ENCODE data around the gene MBD3. TPM values are rescaled to one million over a fixed set of nuclear protein-coding genes. Genes with fewer than 3 reads are reported as not detected.

MBD3 gene
- total RNA-seq, 4 donors from 2014 or later, result 53.8 to 75.9 (median 64.5) TPM

DNA sequence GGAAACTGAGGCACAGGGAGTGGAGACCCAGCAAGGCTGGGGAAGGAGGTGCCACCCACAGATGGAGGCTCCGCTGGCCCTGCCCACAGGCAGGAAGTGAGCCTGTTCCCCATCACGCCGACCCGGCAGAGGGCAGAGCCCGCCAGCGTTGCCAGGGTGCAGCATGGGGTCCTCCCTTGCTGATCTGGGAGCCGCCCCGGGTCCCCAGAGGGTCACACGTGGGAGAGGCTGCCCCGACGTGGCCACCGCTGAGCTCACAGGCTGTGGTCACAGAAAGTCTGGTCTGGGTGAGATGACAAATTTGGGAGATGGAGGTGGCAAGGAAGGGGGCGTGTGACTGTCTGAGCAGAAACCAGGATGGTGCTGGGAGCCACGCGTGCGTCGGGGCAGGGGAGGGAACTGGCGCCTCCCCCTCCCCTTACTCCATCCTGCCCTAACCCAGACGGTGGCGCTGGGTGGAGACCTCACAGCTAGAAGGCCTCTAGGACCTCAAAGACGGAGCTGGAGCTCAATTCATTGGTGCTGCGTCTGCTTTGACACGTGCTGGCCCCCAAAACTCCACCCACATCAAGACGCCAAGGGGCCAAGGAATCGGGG, 32.3 kb downstream of the MBD3 start:
- H3K4me3 ChIP-seq, result no peak overlapping the region
- no peaks in the 10 kb centered on the region for H3K36me3 ChIP-seq
- H3K9me3 ChIP-seq, result no peaks in the 10 kb centered on the region
- H3K27ac ChIP-seq, result no peak overlapping the region
- TF ChIP-seq POLR2A (IDR thresholded peaks at IDR 0.05), result no peak
- TF ChIP-seq, protein P1, sequence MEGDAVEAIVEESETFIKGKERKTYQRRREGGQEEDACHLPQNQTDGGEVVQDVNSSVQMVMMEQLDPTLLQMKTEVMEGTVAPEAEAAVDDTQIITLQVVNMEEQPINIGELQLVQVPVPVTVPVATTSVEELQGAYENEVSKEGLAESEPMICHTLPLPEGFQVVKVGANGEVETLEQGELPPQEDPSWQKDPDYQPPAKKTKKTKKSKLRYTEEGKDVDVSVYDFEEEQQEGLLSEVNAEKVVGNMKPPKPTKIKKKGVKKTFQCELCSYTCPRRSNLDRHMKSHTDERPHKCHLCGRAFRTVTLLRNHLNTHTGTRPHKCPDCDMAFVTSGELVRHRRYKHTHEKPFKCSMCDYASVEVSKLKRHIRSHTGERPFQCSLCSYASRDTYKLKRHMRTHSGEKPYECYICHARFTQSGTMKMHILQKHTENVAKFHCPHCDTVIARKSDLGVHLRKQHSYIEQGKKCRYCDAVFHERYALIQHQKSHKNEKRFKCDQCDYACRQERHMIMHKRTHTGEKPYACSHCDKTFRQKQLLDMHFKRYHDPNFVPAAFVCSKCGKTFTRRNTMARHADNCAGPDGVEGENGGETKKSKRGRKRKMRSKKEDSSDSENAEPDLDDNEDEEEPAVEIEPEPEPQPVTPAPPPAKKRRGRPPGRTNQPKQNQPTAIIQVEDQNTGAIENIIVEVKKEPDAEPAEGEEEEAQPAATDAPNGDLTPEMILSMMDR (IDR thresholded peaks at IDR 0.05), result no peak
- intact Hi-C loops (cut with DNase I; ENCODE audit: low total_unique reads), result no loop called here
- no peak for DNase-seq
- no peaks in the 10 kb centered on the region for H3K27me3 ChIP-seq
- peaks cover 0 to under 1% of the 10 kb centered on the region in 2 donors for H3K4me1 ChIP-seq

DNA sequence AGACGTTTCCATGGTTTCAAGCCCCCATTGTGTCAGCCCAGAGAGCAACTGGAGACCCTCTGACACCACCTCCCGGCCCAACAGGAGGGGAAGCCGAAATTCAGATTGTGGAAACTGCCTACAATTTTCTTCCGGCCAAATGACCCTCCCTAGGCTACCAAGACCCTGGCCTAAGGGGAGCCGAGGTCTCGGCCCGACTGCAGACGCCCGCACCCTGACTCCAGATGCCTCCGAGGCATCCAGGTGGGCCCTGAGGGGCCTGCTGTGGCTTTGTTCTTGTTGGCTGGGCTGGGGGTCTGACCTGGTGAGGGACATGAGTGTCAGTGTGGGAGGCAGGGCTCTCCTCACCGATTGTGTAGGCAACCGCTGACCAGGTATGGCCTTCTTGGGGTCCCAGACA, 34.1 kb downstream of the MBD3 start:
- intact Hi-C loops (cut with DNase I; ENCODE audit: low total_unique reads), result no loop called here
- no peak for DNase-seq
- TF ChIP-seq POLR2A (IDR thresholded peaks at IDR 0.05), result no peak
- TF ChIP-seq, protein P1 (IDR thresholded peaks at IDR 0.05), result no peak

DNA sequence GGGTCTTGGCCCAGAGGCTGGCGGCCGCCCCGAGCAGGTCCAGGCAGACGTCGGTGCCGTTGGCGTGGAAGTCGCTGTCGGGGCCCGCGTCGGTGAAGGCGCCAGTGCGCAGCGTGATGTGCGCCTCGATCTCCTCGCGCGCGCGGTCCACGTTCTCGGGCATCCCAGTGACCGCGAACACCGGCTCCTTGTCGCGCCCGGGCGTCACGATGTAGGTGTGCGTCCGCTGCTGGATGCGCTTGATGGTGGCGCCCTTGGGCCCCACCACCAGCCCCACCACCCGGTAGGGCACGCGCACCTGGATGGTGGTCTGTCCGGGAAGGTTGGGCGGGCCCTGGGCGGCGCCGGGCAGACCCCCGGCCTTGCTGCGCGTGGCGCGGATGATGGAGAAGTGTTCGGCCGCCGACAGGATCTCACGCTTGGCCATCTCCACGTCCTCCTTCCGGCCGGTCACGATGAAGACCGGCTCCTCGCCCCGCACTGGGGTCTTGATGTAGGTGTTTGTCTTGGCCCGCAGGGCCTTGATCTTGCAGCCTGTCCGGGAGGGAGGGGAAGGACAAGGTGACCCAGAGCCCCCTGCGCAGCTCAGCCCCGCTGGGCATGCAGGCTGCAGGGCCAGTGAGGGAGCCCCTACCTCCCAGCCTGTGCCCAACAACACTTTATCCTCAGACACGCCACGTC, 36.1 kb downstream of the MBD3 start:
- Histone ChIP-seq H3K27me3 (no peaks in the 10 kb centered on the region), H3K36me3 (no peaks in the 10 kb centered on the region), H3K4me3 (no peak overlapping the region), H3K9me3 (no peaks in the 10 kb centered on the region), H3K27ac (no peak overlapping the region), H3K4me1 (no peaks in the 10 kb centered on the region)
- TF ChIP-seq, protein P1 (IDR thresholded peaks at IDR 0.05), result no peak
- TF ChIP-seq POLR2A (IDR thresholded peaks at IDR 0.05), result no peak
- intact Hi-C loops (cut with DNase I; ENCODE audit: low total_unique reads), result no loop called here
- no peak for DNase-seq

More for the DNA sequence above, 34.1 kb downstream of the MBD3 start:
- Histone ChIP-seq H3K9me3 (no peaks in the 10 kb centered on the region), H3K36me3 (no peaks in the 10 kb centered on the region), H3K27ac (no peak overlapping the region), H3K4me3 (no peak overlapping the region), H3K4me1 (no peaks in the 10 kb centered on the region), H3K27me3 (no peaks in the 10 kb centered on the region)

DNA sequence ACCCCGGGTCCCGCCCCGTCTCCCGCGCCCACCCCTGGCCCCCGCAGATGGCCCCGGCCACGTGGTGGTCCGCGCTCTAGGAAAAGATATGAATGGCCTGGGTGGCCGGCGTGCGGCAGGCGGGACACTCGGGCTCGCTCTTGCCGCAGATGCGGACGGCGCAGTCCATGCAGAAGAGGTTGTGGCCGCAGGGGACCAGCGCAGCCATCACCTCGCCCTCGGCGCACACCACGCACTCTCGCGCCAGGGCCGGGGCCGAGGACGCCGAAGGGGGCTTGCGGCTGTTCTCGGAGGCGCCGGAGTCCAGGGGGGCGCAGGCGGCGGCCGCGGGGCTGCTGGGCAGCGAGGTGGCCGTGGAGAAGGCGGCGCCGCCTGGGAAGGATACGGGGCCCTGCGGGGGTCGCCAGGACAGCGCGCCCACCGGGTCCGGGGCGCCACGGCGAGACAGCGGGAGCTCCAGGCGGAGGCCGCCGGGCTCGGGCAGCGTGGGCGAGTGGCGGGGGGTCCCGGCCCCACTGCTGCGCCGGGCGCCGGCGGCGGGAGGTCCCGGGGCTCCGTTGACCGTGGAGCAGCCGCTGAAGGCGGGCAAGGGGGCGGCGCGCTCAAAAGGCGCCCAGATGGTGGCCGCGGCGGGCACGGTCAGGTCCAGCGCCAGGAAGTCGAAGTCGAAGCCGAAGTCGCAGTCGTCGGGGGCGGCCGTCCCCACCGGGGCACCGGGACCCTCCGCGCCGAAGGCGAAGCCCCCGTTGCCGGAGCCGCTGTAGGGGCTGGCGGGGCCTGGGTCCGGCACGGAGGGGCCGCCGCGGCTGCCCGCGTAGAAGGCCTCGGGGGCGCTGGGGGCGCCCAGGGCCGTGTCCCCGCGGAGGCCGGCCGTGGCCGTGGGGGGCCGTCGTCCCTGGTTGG, 36.9 kb downstream of the MBD3 start:
- Histone ChIP-seq H3K4me1 (no peaks in the 10 kb centered on the region), H3K9me3 (no peaks in the 10 kb centered on the region), H3K27ac (no peak overlapping the region), H3K27me3 (no peaks in the 10 kb centered on the region), H3K36me3 (no peaks in the 10 kb centered on the region), H3K4me3 (no peak overlapping the region)
- TF ChIP-seq POLR2A (IDR thresholded peaks at IDR 0.05), result no peak
- TF ChIP-seq, protein P1 (IDR thresholded peaks at IDR 0.05), result no peak
- intact Hi-C loops (cut with DNase I; ENCODE audit: low total_unique reads), result no loop called here
- DNase-seq, result no peak

DNA sequence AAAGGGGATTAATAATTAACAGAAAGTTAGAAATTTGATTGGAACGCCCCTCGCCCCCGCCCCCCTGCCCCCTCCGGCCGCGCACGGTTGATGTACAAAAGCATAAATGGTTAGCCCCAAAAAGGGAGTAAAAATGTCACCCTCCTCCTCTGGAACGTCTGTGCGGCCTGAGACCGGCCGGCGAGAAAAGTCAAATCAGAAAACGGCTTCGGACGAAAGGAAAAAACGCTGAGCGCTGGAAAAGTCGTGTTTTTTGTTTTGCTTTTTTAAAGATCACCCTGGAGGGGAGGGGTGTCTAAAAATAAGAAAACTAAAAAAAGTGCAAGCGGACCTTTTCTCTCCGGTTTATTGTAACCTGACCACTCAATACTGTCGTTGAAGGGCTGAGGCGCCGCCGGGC, 37.7 kb downstream of the MBD3 start:
- H3K4me3 ChIP-seq, result no peak overlapping the region
- H3K27ac ChIP-seq, result no peak overlapping the region
- no peak for TF ChIP-seq POLR2A (IDR thresholded peaks at IDR 0.05)
- TF ChIP-seq, protein P1 (IDR thresholded peaks at IDR 0.05), result no peak
- no peaks in the 10 kb centered on the region for H3K36me3 ChIP-seq
- no peaks in the 10 kb centered on the region for H3K27me3 ChIP-seq
- no peaks in the 10 kb centered on the region for H3K9me3 ChIP-seq
- intact Hi-C loops (cut with DNase I; ENCODE audit: low total_unique reads), result no loop called here
- H3K4me1 ChIP-seq, result no peaks in the 10 kb centered on the region
- DNase-seq, result no peak

Data from uterus (tissue), 4 donors.